ENCODE measurements around the gene HBG2. TPM values are rescaled to one million over a fixed set of nuclear protein-coding genes. Genes with fewer than 3 reads are reported as not detected.

The HBG2 gene
- total and polyA plus RNA-seq, 2 of the 8 experiments (the other 6 are each of a cell fraction or from before 2014, with no cell fraction given) = 0.23 TPM; not detected in 1

GRCh38 chr11:5291207-5291838, 36.7 kb upstream of the HBG2 start:
- H4K20me1 ChIP-seq (replicated peaks in 1 of 2; ENCODE audit: control insufficient read depth in 1 of 2, insufficient read depth in 2 of 2, low read length in 2 of 2) = no peaks in the 10 kb centered on the region
- H3K9me3 ChIP-seq (ENCODE audit: insufficient read depth in 2 of 2, low read depth in 1 of 2, low read length in 1 of 2) = no peaks in the 10 kb centered on the region; a peak in 1 of 4 replicates
- 75% methylated on average over 1 of the region's 1 CpG; no CpG with 5 or more reads in 1 of the 2 experiments for WGBS, 2 experiments (ENCODE audit: extremely low coverage in 1 of 2, insufficient coverage in 1 of 2, insufficient read length in 1 of 2, insufficient replicate concordance in 2 of 2, low coverage in 1 of 2, low lambda C conversion rate in 2 of 2, missing lambda C conversion rate in 1 of 2)
- no peak overlapping the region for H2AFZ ChIP-seq (ENCODE audit: low read length)
- no peak for DNase-seq (ENCODE audit: low read depth in 1 of 2, low spot score in 2 of 2)
- H3K27ac ChIP-seq (ENCODE audit: low read depth, low read length) = no peak overlapping the region
- no peak overlapping the region for H2BK12ac ChIP-seq (ENCODE audit: low read depth, low read length)
- ChIA-PET CTCF (ENCODE audit: partially characterized antibody) (interaction anchor here (0.7 to 4.2 kb wide), 21 partner anchors 8 to 664 kb away, joined by 3 to 48 read pairs (median 4); partner anchors contain the start of gene OR51B5), POLR2A (ENCODE audit: partially characterized antibody) (no interaction called here)
- H3K4me3 ChIP-seq (ENCODE audit: extremely low read depth in 1 of 4, insufficient read depth in 2 of 4, low read depth in 3 of 4, low read length in 4 of 4) = no peak overlapping the region
- no peak overlapping the region for H4K91ac ChIP-seq (replicated peaks; ENCODE audit: insufficient read length, low read length)
- no peaks in the 10 kb centered on the region for H3K27me3 ChIP-seq (replicated peaks in 1 of 4; ENCODE audit: control insufficient read depth in 3 of 4, extremely low read depth in 1 of 4, insufficient read depth in 3 of 4, low read length in 3 of 4)
- no peak overlapping the region for H3K23ac ChIP-seq (ENCODE audit: insufficient read length)
- no peak overlapping the region for H3K14ac ChIP-seq (ENCODE audit: insufficient read length)
- H3K56ac ChIP-seq (replicated peaks; ENCODE audit: insufficient read length, low read depth, low read length) = no peak overlapping the region
- peak; percentile 19 for FAIRE-seq
- no peak overlapping the region for H4K5ac ChIP-seq (ENCODE audit: insufficient read length, low read depth, low read length)
- no peak overlapping the region for H2BK20ac ChIP-seq (ENCODE audit: low read length)
- H2AK5ac ChIP-seq (ENCODE audit: low read depth, low read length) = no peak overlapping the region
- no peaks in the 10 kb centered on the region for H3K36me3 ChIP-seq (ENCODE audit: control insufficient read depth in 2 of 4, insufficient read depth in 4 of 4, low read length in 3 of 4)
- no peaks in the 10 kb centered on the region for H3K4me1 ChIP-seq (replicated peaks in 1 of 4; ENCODE audit: control insufficient read depth in 3 of 4, insufficient read depth in 4 of 4, low read length in 3 of 4)
- H2BK5ac ChIP-seq (ENCODE audit: low read depth, low read length) = no peak overlapping the region
- H4K8ac ChIP-seq (ENCODE audit: extremely low read depth, insufficient read depth, low read length) = no peak overlapping the region
- no peaks in the 10 kb centered on the region for H3K23me2 ChIP-seq (ENCODE audit: low read depth, low read length)
- no peak overlapping the region for H3K4me2 ChIP-seq (ENCODE audit: insufficient read depth in 1 of 2, low read depth in 2 of 2, low read length in 2 of 2)
- no peak overlapping the region for H3K4ac ChIP-seq (replicated peaks; ENCODE audit: insufficient read length, low read depth, low read length)
- no peak overlapping the region for H2BK15ac ChIP-seq (ENCODE audit: low read length)
- no peaks in the 10 kb centered on the region for H3K79me1 ChIP-seq (ENCODE audit: low read depth, low read length)
- no peak overlapping the region for H3K9ac ChIP-seq (replicated peaks in 1 of 4; ENCODE audit: extremely low read depth in 1 of 4, low read depth in 3 of 4, low read length in 3 of 4)
- TF ChIP-seq TBP (IDR thresholded peaks at IDR 0.05; ENCODE audit: low read depth, low read length) (no peak), YY1 (IDR thresholded peaks at IDR 0.05; ENCODE audit: low read depth, low read length) (peak; percentile 91), EP300 (IDR thresholded peaks at IDR 0.05; ENCODE audit: borderline replicate concordance in 1 of 2, low read depth in 2 of 2, low read length in 2 of 2) (no peak), RAD21 (IDR thresholded peaks at IDR 0.05 in 1 of 2, conservative IDR thresholded peaks at IDR 0.05 in 1 of 2; ENCODE audit: low read depth in 2 of 2, low read length in 2 of 2) (peak; percentile 81 to 88), SUZ12 (IDR thresholded peaks at IDR 0.05; ENCODE audit: low read length) (no peak), CBX8 (IDR thresholded peaks at IDR 0.05; ENCODE audit: borderline replicate concordance, low read depth, low read length) (no peak)
- TF ChIP-seq, protein P1, sequence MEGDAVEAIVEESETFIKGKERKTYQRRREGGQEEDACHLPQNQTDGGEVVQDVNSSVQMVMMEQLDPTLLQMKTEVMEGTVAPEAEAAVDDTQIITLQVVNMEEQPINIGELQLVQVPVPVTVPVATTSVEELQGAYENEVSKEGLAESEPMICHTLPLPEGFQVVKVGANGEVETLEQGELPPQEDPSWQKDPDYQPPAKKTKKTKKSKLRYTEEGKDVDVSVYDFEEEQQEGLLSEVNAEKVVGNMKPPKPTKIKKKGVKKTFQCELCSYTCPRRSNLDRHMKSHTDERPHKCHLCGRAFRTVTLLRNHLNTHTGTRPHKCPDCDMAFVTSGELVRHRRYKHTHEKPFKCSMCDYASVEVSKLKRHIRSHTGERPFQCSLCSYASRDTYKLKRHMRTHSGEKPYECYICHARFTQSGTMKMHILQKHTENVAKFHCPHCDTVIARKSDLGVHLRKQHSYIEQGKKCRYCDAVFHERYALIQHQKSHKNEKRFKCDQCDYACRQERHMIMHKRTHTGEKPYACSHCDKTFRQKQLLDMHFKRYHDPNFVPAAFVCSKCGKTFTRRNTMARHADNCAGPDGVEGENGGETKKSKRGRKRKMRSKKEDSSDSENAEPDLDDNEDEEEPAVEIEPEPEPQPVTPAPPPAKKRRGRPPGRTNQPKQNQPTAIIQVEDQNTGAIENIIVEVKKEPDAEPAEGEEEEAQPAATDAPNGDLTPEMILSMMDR (IDR thresholded peaks at IDR 0.05; ENCODE audit: control extremely low read depth in 1 of 3, insufficient read depth in 1 of 3, low read depth in 1 of 3, low read length in 3 of 3) = peak in 2 of 3 experiments; percentile 64 to 69; a peak in 3 of 4 replicates
- H3K18ac ChIP-seq (ENCODE audit: extremely low read depth, low read length) = no peak overlapping the region
- no peaks in the 10 kb centered on the region for H3K79me2 ChIP-seq (ENCODE audit: control insufficient read depth in 1 of 2, insufficient read depth in 2 of 2, low read length in 2 of 2)
- H2BK120ac ChIP-seq (replicated peaks; ENCODE audit: low read depth, low read length) = no peak overlapping the region
